GM23338 (cell line): Measurements from ENCODE around the gene TRMT44. TPM values are rescaled to one million over a fixed set of nuclear protein-coding genes. Genes with fewer than 3 reads are reported as not detected.

Experiments used
- ATAC-seq: fragments of 200-7000 bp; cut with Tn5 transposase; 3 replicates; pipeline ENCODE4 v1.9.1; 2020
- DNase-seq: peaks from one replicate; pipeline ENCODE4 v3.0.0-alpha.2; 2015; ENCODE audit warnings: low spot score
- H2AFZ ChIP-seq: fragments of 200-600 bp; sonication (generic); 2 replicates; pipeline ENCODE4 v1.8.0; 2016; ENCODE audit warnings: antibody characterized with exemption, mild to moderate bottlenecking, moderate library complexity
- H3F3A ChIP-seq: fragments of 200-600 bp; sonication (generic); replicated peaks from 2 replicates; pipeline ENCODE4 v1.8.0; 2017; ENCODE audit warnings: antibody characterized with exemption, mixed run types, low read depth
- H3K27ac ChIP-seq: fragments of 200-600 bp; sonication (generic); 2 replicates; pipeline ENCODE4 v1.6.1; 2016; ENCODE audit warnings: low read depth
- H3K27me3 ChIP-seq: fragments of 200-600 bp; sonication (generic); 2 replicates; pipeline ENCODE4 v1.8.0; 2016; ENCODE audit warnings: mild to moderate bottlenecking, mixed run types, moderate library complexity; ENCODE audit not compliant: insufficient read depth
- H3K36me3 ChIP-seq: fragments of 200-600 bp; sonication (generic); 2 replicates; pipeline ENCODE4 v1.8.0; 2016; ENCODE audit warnings: mild to moderate bottlenecking; ENCODE audit not compliant: insufficient read depth
- H3K4me1 ChIP-seq: fragments of 200-600 bp; sonication (generic); 2 replicates; pipeline ENCODE4 v1.8.0; 2016; ENCODE audit warnings: mild to moderate bottlenecking, moderate library complexity; ENCODE audit not compliant: insufficient read depth
- H3K4me2 ChIP-seq: fragments of 200-600 bp; sonication (generic); 2 replicates; pipeline ENCODE4 v1.7.1; 2017; ENCODE audit warnings: mixed run types
- H3K4me3 ChIP-seq: fragments of 200-600 bp; sonication (generic); 2 replicates; pipeline ENCODE4 v1.6.1; 2016; ENCODE audit warnings: mixed run types
- H3K79me2 ChIP-seq: fragments of 200-600 bp; sonication (generic); replicated peaks from 2 replicates; pipeline ENCODE4 v1.8.0; 2017; ENCODE audit warnings: mild to moderate bottlenecking; ENCODE audit not compliant: insufficient read depth
- H3K9me2 ChIP-seq: fragments of 200-600 bp; sonication (generic); 2 replicates; pipeline ENCODE4 v1.8.0; 2017; ENCODE audit not compliant: insufficient read depth
- H4K20me1 ChIP-seq: fragments of 200-600 bp; sonication (generic); replicated peaks from 2 replicates; pipeline ENCODE4 v1.8.0; 2017; ENCODE audit warnings: mild to moderate bottlenecking; ENCODE audit not compliant: insufficient read depth
- H3K27ac Mint-ChIP-seq: 2 replicates; pipeline ENCODE4 v1.8.0; 2020; ENCODE audit warnings: inconsistent platforms, mild to moderate bottlenecking, moderate library complexity, mixed read lengths
- H3K27me3 Mint-ChIP-seq: 3 replicates; pipeline ENCODE4 v1.8.0; 2022; ENCODE audit warnings: low read depth, mild to moderate bottlenecking, moderate library complexity, mixed read lengths, inconsistent platforms; ENCODE audit not compliant: insufficient read depth, poor library complexity
- H3K36me3 Mint-ChIP-seq: 3 replicates; pipeline ENCODE4 v1.8.0; 2021; ENCODE audit warnings: low read depth, mild to moderate bottlenecking, inconsistent platforms, moderate library complexity, mixed read lengths
- H3K4me1 Mint-ChIP-seq: 3 replicates; pipeline ENCODE4 v1.8.0; 2020; ENCODE audit warnings: mild to moderate bottlenecking, inconsistent platforms, mixed read lengths
- H3K4me3 Mint-ChIP-seq: 3 replicates; pipeline ENCODE4 v1.8.0; 2021; ENCODE audit warnings: moderate library complexity, mild to moderate bottlenecking, inconsistent platforms, mixed read lengths
- H3K9me3 Mint-ChIP-seq: 3 replicates; pipeline ENCODE4 v1.8.0; 2020; ENCODE audit warnings: moderate library complexity, mild to moderate bottlenecking, inconsistent platforms, mixed read lengths
- CREB1 ChIP-seq: fragments of 250-450 bp; sonication (Bioruptor Pico); IDR thresholded peaks from 2 replicates; pipeline ENCODE4 v1.5.0; 2020; ENCODE audit warnings: low read depth, mild to moderate bottlenecking, moderate library complexity
- EZH2 ChIP-seq: fragments of 200-600 bp; sonication (generic); IDR thresholded peaks from one replicate; pipeline ENCODE4 v1.8.0; 2017; ENCODE audit warnings: antibody characterized with exemption, mild to moderate bottlenecking, low read depth; ENCODE audit not compliant: unreplicated experiment
- EZH2phosphoT487 ChIP-seq: fragments of 200-600 bp; sonication (generic); IDR thresholded peaks from one replicate; pipeline ENCODE4 v1.8.1; 2018; ENCODE audit warnings: antibody characterized with exemption; ENCODE audit not compliant: unreplicated experiment
- JUNB ChIP-seq: IDR thresholded peaks from one replicate; pipeline ENCODE4 v1.6.1; 2016; ENCODE audit warnings: antibody characterized with exemption; ENCODE audit not compliant: unreplicated experiment
- POLR2AphosphoS5 ChIP-seq: IDR thresholded peaks from 2 replicates; pipeline ENCODE4 v1.6.1; 2016; ENCODE audit warnings: antibody characterized with exemption, low read depth
- STAT1 ChIP-seq: IDR thresholded peaks from one replicate; pipeline ENCODE4 v1.6.1; 2016; ENCODE audit warnings: antibody characterized with exemption; ENCODE audit not compliant: unreplicated experiment
- ZNF114 ChIP-seq: fragments of 250-450 bp; sonication (Bioruptor Pico); IDR thresholded peaks from 2 replicates; pipeline ENCODE4 v1.5.0; 2020; ENCODE audit warnings: mild to moderate bottlenecking, moderate library complexity
- polyA plus RNA-seq: library from polyadenylated mRNA; unstranded; fragments of >200 nt; fragmentation: Nextera tagmentation; extraction: Ambion mirVana; gene quantifications from 2 replicates; pipeline ENCODE4 v1.2.1, GENCODE V29; 2016
- total RNA-seq: library from RNA; depleted of rRNA; stranded (reverse); fragments of >200 nt; shearing (Covaris generic); gene quantifications from 2 replicates; pipeline ENCODE4 v1.2.3, GENCODE V29; 2014
- TF ChIP-seq, protein P1 (sequence below), 2 experiments: fragments of 200-600 bp in 1 of 2; sonication (generic) in 1 of 2; conservative IDR thresholded peaks; 2 replicates each; pipeline versions ENCODE4 v1.5.1 to v1.6.1; 2016 to 2017; ENCODE audit warnings: antibody characterized with exemption in 2 of 2, low read depth in 2 of 2, mild to moderate bottlenecking in 2 of 2, moderate library complexity in 1 of 2
- TF ChIP-seq, protein P2 (sequence below): IDR thresholded peaks from one replicate; pipeline ENCODE4 v1.6.1; 2018; ENCODE audit warnings: antibody characterized with exemption; ENCODE audit not compliant: unreplicated experiment

The TRMT44 gene
- total and polyA plus RNA-seq, 2 experiments from 2014 or later, result 10.3 to 49.8 TPM

DNA sequence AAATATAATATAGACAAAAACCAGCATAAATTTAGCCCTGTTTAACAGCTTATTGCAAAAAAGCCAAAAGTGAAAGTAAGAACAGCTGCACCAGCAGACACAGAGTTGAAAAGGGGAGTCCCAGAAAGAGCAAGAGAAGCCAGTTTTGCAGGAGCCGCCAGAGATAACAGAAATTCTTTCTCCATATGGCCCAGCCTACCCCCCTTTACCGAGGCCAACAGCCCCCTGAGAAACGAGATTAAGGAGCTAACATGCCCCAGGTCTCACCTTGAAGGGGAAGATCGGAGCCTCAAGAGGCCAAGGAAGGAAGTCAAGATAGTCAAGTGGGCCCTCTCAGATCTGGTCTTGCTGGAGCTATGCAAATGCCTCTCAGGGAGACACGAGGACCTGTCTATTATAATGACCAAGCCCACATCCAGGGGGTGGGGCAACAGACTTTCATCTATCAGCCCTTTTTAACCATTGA is 4.9 kb upstream of the TRMT44 start:
- H3K27me3 ChIP-seq, result no peaks in the 10 kb centered on the region
- H3F3A ChIP-seq, result no peaks in the 10 kb centered on the region
- H3K27ac Mint-ChIP-seq, result no peak overlapping the region
- H3K4me1 ChIP-seq, result peaks cover 23% of the 10 kb centered on the region
- DNase-seq (peak; percentile 18), ATAC-seq (no peak)
- peaks cover 10% of the 10 kb centered on the region for H3K27me3 Mint-ChIP-seq
- H3K36me3 Mint-ChIP-seq, result peaks cover 5% of the 10 kb centered on the region; the same call in 1 of the 3 replicates
- no peak overlapping the region for H3K4me3 ChIP-seq
- H3K4me1 Mint-ChIP-seq, result peaks cover 41% of the 10 kb centered on the region
- 0 out of 2 replicates have a peak overlapping the region, but pooled peaks have one; percentile 29 for H3K4me2 ChIP-seq
- TF ChIP-seq POLR2AphosphoS5 (no peak), EZH2 (no peak), JUNB (no peak)
- H2AFZ ChIP-seq, result no peak overlapping the region
- H3K36me3 ChIP-seq, result no peaks in the 10 kb centered on the region
- no peaks in the 10 kb centered on the region for H4K20me1 ChIP-seq
- peaks cover 13% of the 10 kb centered on the region; the same call in 2 of the 3 replicates for H3K9me3 Mint-ChIP-seq
- no peak overlapping the region for H3K27ac ChIP-seq
- H3K9me2 ChIP-seq, result no peaks in the 10 kb centered on the region
- no peak overlapping the region for H3K4me3 Mint-ChIP-seq
- H3K79me2 ChIP-seq, result peaks cover 9% of the 10 kb centered on the region

DNA sequence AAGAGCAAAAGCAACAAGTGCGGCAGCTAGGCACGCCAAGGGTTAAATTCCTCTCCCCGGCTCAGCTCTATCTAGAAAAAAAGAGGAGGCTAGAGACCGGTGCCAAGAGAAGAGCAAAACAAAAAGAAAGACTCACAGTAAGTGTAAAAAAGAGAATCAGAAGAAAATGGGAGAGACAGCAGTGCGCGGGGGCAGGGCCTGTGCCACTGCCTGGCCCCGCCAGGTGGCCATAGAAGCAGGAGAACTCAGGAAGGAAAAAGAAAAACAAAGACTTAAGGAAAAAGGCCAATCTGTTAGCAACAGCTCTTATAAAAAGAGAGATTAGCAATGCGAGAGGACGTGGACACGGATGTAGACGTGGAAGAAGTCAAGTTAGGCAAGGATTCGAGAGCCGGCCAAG is 3.3 kb upstream of the TRMT44 start:
- peaks cover 5% of the 10 kb centered on the region; the same call in 1 of the 3 replicates for H3K36me3 Mint-ChIP-seq

DNA sequence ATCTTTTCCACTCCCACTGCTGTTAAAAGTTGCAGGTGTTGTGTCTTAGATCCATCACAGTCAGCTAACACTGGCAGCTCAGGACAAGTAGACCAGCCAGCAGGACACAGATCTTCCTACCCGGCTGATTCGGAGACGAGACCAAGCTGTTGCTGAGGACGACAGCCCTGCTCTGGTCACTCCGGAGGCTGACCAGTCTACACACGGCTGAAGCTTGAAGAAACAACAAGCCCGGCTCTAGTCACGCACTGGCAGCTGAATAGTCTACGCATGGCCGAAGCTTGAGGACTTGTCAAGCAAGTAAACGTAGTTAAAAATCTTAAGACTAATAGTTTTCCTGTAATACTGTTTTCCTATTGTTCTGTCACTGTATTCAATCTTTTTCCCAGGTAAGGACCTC is 1.8 kb upstream of the TRMT44 start:
- H3K36me3 Mint-ChIP-seq, result peaks cover 5% of the 10 kb centered on the region; the same call in 1 of the 3 replicates
- no peak overlapping the region for H3K4me3 ChIP-seq
- DNase-seq (no peak), ATAC-seq (no peak)
- H3K36me3 ChIP-seq, result no peaks in the 10 kb centered on the region
- no peaks in the 10 kb centered on the region for H3F3A ChIP-seq
- H3K9me2 ChIP-seq, result no peaks in the 10 kb centered on the region
- H4K20me1 ChIP-seq, result peaks cover 11% of the 10 kb centered on the region
- no peak overlapping the region for H2AFZ ChIP-seq
- H3K9me3 Mint-ChIP-seq, result peaks cover 15% of the 10 kb centered on the region
- H3K79me2 ChIP-seq, result peaks cover 39% of the 10 kb centered on the region
- H3K27me3 Mint-ChIP-seq, result peaks cover 13% of the 10 kb centered on the region
- H3K27ac Mint-ChIP-seq, result no peak overlapping the region
- H3K4me3 Mint-ChIP-seq, result peak overlapping the region; percentile 19; the same call in 1 of the 3 replicates
- peaks cover 61% of the 10 kb centered on the region for H3K4me1 Mint-ChIP-seq
- peaks cover 33% of the 10 kb centered on the region for H3K4me1 ChIP-seq
- no peak overlapping the region for H3K4me2 ChIP-seq
- H3K27ac ChIP-seq, result no peak overlapping the region
- H3K27me3 ChIP-seq, result no peaks in the 10 kb centered on the region
- no peak for TF ChIP-seq EZH2phosphoT487
- TF ChIP-seq ZNF114 (CRISPR knock-in tag), result no peak
- no peak for TF ChIP-seq STAT1
- TF ChIP-seq CREB1 (CRISPR knock-in tag), result no peak
- TF ChIP-seq, protein P1, sequence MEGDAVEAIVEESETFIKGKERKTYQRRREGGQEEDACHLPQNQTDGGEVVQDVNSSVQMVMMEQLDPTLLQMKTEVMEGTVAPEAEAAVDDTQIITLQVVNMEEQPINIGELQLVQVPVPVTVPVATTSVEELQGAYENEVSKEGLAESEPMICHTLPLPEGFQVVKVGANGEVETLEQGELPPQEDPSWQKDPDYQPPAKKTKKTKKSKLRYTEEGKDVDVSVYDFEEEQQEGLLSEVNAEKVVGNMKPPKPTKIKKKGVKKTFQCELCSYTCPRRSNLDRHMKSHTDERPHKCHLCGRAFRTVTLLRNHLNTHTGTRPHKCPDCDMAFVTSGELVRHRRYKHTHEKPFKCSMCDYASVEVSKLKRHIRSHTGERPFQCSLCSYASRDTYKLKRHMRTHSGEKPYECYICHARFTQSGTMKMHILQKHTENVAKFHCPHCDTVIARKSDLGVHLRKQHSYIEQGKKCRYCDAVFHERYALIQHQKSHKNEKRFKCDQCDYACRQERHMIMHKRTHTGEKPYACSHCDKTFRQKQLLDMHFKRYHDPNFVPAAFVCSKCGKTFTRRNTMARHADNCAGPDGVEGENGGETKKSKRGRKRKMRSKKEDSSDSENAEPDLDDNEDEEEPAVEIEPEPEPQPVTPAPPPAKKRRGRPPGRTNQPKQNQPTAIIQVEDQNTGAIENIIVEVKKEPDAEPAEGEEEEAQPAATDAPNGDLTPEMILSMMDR (conservative IDR thresholded peaks at IDR 0.05; ENCODE audit: low read depth in 2 of 2), result no peak
- TF ChIP-seq POLR2AphosphoS5, result no peak
- TF ChIP-seq, protein P2, sequence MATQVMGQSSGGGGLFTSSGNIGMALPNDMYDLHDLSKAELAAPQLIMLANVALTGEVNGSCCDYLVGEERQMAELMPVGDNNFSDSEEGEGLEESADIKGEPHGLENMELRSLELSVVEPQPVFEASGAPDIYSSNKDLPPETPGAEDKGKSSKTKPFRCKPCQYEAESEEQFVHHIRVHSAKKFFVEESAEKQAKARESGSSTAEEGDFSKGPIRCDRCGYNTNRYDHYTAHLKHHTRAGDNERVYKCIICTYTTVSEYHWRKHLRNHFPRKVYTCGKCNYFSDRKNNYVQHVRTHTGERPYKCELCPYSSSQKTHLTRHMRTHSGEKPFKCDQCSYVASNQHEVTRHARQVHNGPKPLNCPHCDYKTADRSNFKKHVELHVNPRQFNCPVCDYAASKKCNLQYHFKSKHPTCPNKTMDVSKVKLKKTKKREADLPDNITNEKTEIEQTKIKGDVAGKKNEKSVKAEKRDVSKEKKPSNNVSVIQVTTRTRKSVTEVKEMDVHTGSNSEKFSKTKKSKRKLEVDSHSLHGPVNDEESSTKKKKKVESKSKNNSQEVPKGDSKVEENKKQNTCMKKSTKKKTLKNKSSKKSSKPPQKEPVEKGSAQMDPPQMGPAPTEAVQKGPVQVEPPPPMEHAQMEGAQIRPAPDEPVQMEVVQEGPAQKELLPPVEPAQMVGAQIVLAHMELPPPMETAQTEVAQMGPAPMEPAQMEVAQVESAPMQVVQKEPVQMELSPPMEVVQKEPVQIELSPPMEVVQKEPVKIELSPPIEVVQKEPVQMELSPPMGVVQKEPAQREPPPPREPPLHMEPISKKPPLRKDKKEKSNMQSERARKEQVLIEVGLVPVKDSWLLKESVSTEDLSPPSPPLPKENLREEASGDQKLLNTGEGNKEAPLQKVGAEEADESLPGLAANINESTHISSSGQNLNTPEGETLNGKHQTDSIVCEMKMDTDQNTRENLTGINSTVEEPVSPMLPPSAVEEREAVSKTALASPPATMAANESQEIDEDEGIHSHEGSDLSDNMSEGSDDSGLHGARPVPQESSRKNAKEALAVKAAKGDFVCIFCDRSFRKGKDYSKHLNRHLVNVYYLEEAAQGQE, result no peak
- TF ChIP-seq EZH2, result no peak

More for the DNA sequence above, 3.3 kb upstream of the TRMT44 start:
- peak overlapping the region; percentile 57 for H3K4me3 Mint-ChIP-seq
- TF ChIP-seq, protein P1 (conservative IDR thresholded peaks at IDR 0.05; ENCODE audit: low read depth in 2 of 2), result 0 out of 4 replicates have a peak, but pooled peaks of 1 of the 2 experiments have one; percentile 13
- no peak for TF ChIP-seq EZH2
- ATAC-seq, result peak; percentile 60
- no peak overlapping the region for H2AFZ ChIP-seq
- no peaks in the 10 kb centered on the region for H3K9me2 ChIP-seq
- H4K20me1 ChIP-seq, result peaks cover 4% of the 10 kb centered on the region; the same call in 1 of the 2 replicates
- H3K9me3 Mint-ChIP-seq, result peaks cover 15% of the 10 kb centered on the region
- H3F3A ChIP-seq, result no peaks in the 10 kb centered on the region
- H3K4me1 ChIP-seq, result peaks cover 33% of the 10 kb centered on the region
- peak overlapping the region; percentile 41 for H3K27ac Mint-ChIP-seq
- H3K27me3 ChIP-seq, result no peaks in the 10 kb centered on the region
- peaks cover 13% of the 10 kb centered on the region for H3K27me3 Mint-ChIP-seq
- no peaks in the 10 kb centered on the region for H3K36me3 ChIP-seq
- H3K79me2 ChIP-seq, result peaks cover 24% of the 10 kb centered on the region
- peak overlapping the region; percentile 70 for H3K4me2 ChIP-seq
- H3K4me3 ChIP-seq, result peak overlapping the region; percentile 39
- peak overlapping the region; percentile 52; the same call in 1 of the 2 replicates for H3K27ac ChIP-seq
- H3K4me1 Mint-ChIP-seq, result peaks cover 52% of the 10 kb centered on the region
- peak; percentile 60 for DNase-seq
